ENCODE results near the gene SLC27A1.

Gene SLC27A1

GRCh38 chr19:17435218-17435617 is 35.1 kb upstream of the SLC27A1 start:
- TF ChIP-seq CTCF (IDR thresholded peaks at IDR 0.05; ENCODE audit: borderline replicate concordance, control extremely low read depth, extremely low read depth, insufficient read depth, missing control alignments): no peak
- in situ Hi-C loops (cut with MboI; ENCODE audit: low sequenced_read_pairs, unreplicated experiment): no loop called here
- no peak for DNase-seq (ENCODE audit: low spot score)

- TF ChIP-seq CTCF (IDR thresholded peaks at IDR 0.05; ENCODE audit: borderline replicate concordance, control extremely low read depth, extremely low read depth, insufficient read depth, missing control alignments): no peak
- no peak for DNase-seq (ENCODE audit: low spot score)
- in situ Hi-C loops (cut with MboI; ENCODE audit: low sequenced_read_pairs, unreplicated experiment): no loop called here
Measured at GRCh38 chr19:17436094-17436873, 34.0 kb upstream of the SLC27A1 start.

- no peak for TF ChIP-seq CTCF (IDR thresholded peaks at IDR 0.05; ENCODE audit: borderline replicate concordance, control extremely low read depth, extremely low read depth, insufficient read depth, missing control alignments)
- in situ Hi-C loops (cut with MboI; ENCODE audit: low sequenced_read_pairs, unreplicated experiment): no loop called here
- DNase-seq (ENCODE audit: low spot score): no peak
Measured at GRCh38 chr19:17436874-17437267, 33.5 kb upstream of the SLC27A1 start.

- DNase-seq (ENCODE audit: low spot score): peak; percentile 58
- in situ Hi-C loops (cut with MboI; ENCODE audit: low sequenced_read_pairs, unreplicated experiment): no loop called here
- peak; percentile 13 for TF ChIP-seq CTCF (IDR thresholded peaks at IDR 0.05; ENCODE audit: borderline replicate concordance, control extremely low read depth, extremely low read depth, insufficient read depth, missing control alignments)
Measured at GRCh38 chr19:17441241-17442021, 28.9 kb upstream of the SLC27A1 start.

- TF ChIP-seq CTCF (IDR thresholded peaks at IDR 0.05; ENCODE audit: borderline replicate concordance, control extremely low read depth, extremely low read depth, insufficient read depth, missing control alignments): no peak
- no peak for DNase-seq (ENCODE audit: low spot score)
- in situ Hi-C loops (cut with MboI; ENCODE audit: low sequenced_read_pairs, unreplicated experiment): no loop called here
Measured at GRCh38 chr19:17445526-17446165, 24.7 kb upstream of the SLC27A1 start.

GRCh38 chr19:17447704-17448130 is 22.6 kb upstream of the SLC27A1 start:
- no peak for TF ChIP-seq CTCF (IDR thresholded peaks at IDR 0.05; ENCODE audit: borderline replicate concordance, control extremely low read depth, extremely low read depth, insufficient read depth, missing control alignments)
- no peak for DNase-seq (ENCODE audit: low spot score)
- in situ Hi-C loops (cut with MboI; ENCODE audit: low sequenced_read_pairs, unreplicated experiment): no loop called here
